HepG2 (cell line): ENCODE data around the gene DSTYK. TPM values are rescaled to one million over a fixed set of nuclear protein-coding genes. Genes with fewer than 3 reads are reported as not detected.

ENCODE experiments used
- ATAC-seq: fragments of 200-7000 bp; cut with Tn5 transposase; 3 replicates; pipeline ENCODE4 v1.9.1; 2020; ENCODE audit warnings: mild to moderate bottlenecking, moderate library complexity
- BruUV-seq: library from RNA; stranded (reverse); fragments of 400-500 nt; replicated peaks from 2 replicates; lab custom pipeline; 2021; lab: Mats Ljungman, UMichigan
- CTCF ChIA-PET: fragments of 300-600 bp; formaldehyde crosslinking; extraction: SDS; loops from one replicate; lab custom pipeline; 2021; ENCODE audit warnings: low total read pairs, inconsistent platforms, low intra/inter-chr PET ratio; lab: Yijun Ruan, JAX
- POLR2A ChIA-PET: fragments of 350-600 bp; sonication (Branson Sonifier 250); formaldehyde crosslinking; loops from one replicate; lab custom pipeline; 2020; ENCODE audit warnings: antibody characterized with exemption, inconsistent platforms; lab: Yijun Ruan, JAX
- DNase-seq: peaks from one replicate; pipeline ENCODE4 v3.0.0-alpha.2; 2015; ENCODE audit warnings: low spot score
- FAIRE-seq: peaks from 3 replicates; lab custom pipeline; 2011; peaks lifted over from hg19 to GRCh38; lab: Jason Lieb, UNC
- H2AFZ ChIP-seq: one replicate; pipeline ENCODE4 v1.6.1; 2011; ENCODE audit warnings: low read length, inconsistent platforms
- H3K27ac ChIP-seq: fragments of 300-600 bp; 3 replicates; pipeline ENCODE4 v1.8.0; 2011; ENCODE audit warnings: mixed run types, mild to moderate bottlenecking, mixed read lengths, low read length, inconsistent platforms; ENCODE audit not compliant: insufficient read depth; ENCODE audit errors: extremely low read length
- H3K27me3 ChIP-seq, 2 experiments: fragments of 200-600 bp in 1 of 2; 2 replicates in 1 of 2; 3 replicates in 1 of 2; pipeline versions ENCODE4 v1.6.0 to v1.8.0; 2011; ENCODE audit warnings: low read length in 2 of 2, mild to moderate bottlenecking in 2 of 2, moderate library complexity in 2 of 2, inconsistent platforms in 1 of 2; ENCODE audit not compliant: insufficient read depth in 2 of 2, control insufficient read depth in 1 of 2
- H3K36me3 ChIP-seq, 2 experiments: fragments of 200-600 bp in 1 of 2; replicated peaks in 1 of 2; 2 replicates in 1 of 2; 3 replicates in 1 of 2; pipeline versions ENCODE4 v1.5.1 to v1.8.0; 2011; ENCODE audit warnings: low read length in 2 of 2, inconsistent platforms in 1 of 2; ENCODE audit not compliant: insufficient read depth in 2 of 2, control insufficient read depth in 1 of 2
- H3K4me1 ChIP-seq: 2 replicates; pipeline ENCODE4 v1.5.1; 2012; ENCODE audit warnings: low read length, inconsistent platforms; ENCODE audit not compliant: insufficient read depth
- H3K4me2 ChIP-seq: 2 replicates; pipeline ENCODE4 v1.6.0; 2011; ENCODE audit warnings: low read depth, low read length, inconsistent platforms
- H3K4me3 ChIP-seq, 3 experiments: fragments of 200-600 bp in 1 of 3; sonication (generic), shearing (Covaris generic) in 1 of 3; replicated peaks in 1 of 3; 2 replicates each; pipeline ENCODE4 v1.5.1; 2011 to 2016; ENCODE audit warnings: low read length in 3 of 3, inconsistent platforms in 2 of 3, low read depth in 2 of 3, mild to moderate bottlenecking in 2 of 3, control low read depth in 1 of 3, mixed read lengths in 1 of 3; ENCODE audit not compliant: insufficient read depth in 1 of 3
- H3K79me2 ChIP-seq: one replicate; pipeline ENCODE4 v1.6.1; 2011; ENCODE audit warnings: low read length, inconsistent platforms; ENCODE audit not compliant: insufficient read depth
- H3K9ac ChIP-seq: 2 replicates; pipeline ENCODE4 v1.6.0; 2011; ENCODE audit warnings: mild to moderate bottlenecking, low read depth, low read length, inconsistent platforms; ENCODE audit not compliant: insufficient read depth
- H3K9me3 ChIP-seq: 2 replicates; pipeline ENCODE4 v1.5.1; 2012; ENCODE audit warnings: mild to moderate bottlenecking, low read length
- H4K20me1 ChIP-seq: 2 replicates; pipeline ENCODE4 v1.6.0; 2011; ENCODE audit warnings: inconsistent platforms, mild to moderate bottlenecking, low read length, moderate library complexity; ENCODE audit not compliant: insufficient read depth
- KDM2A ChIP-seq: sonication (generic); formaldehyde crosslinking; IDR thresholded peaks from 2 replicates; pipeline ENCODE4 v1.4.0; 2020; ENCODE audit warnings: low read depth, missing genetic modification reagents, borderline replicate concordance
- MATR3 ChIP-seq: sonication (generic); formaldehyde crosslinking; IDR thresholded peaks from 2 replicates; pipeline ENCODE4 v1.4.0; 2020; ENCODE audit warnings: missing genetic modification reagents
- MTA3 ChIP-seq: sonication (generic); formaldehyde crosslinking; IDR thresholded peaks from 2 replicates; pipeline ENCODE4 v1.4.0; 2020; ENCODE audit warnings: missing genetic modification reagents
- SIX4 ChIP-seq: sonication (generic); formaldehyde crosslinking; IDR thresholded peaks from 2 replicates; pipeline ENCODE4 v1.4.0; 2020; ENCODE audit warnings: missing genetic modification reagents
- SKI ChIP-seq: fragments of 450-650 bp; IDR thresholded peaks from one replicate; pipeline ENCODE4 v1.6.1; 2018; ENCODE audit warnings: mild to moderate bottlenecking; ENCODE audit not compliant: partially characterized antibody
- SRY ChIP-seq: sonication (generic); formaldehyde crosslinking; IDR thresholded peaks from 2 replicates; pipeline ENCODE4 v1.8.0; 2022; ENCODE audit warnings: mild to moderate bottlenecking, missing genetic modification reagents
- STAT6 ChIP-seq: sonication (generic); formaldehyde crosslinking; IDR thresholded peaks from 2 replicates; pipeline ENCODE4 v1.4.0; 2020; ENCODE audit warnings: missing genetic modification reagents, mild to moderate bottlenecking, borderline replicate concordance
- ZNF687 ChIP-seq: sonication (generic); formaldehyde crosslinking; IDR thresholded peaks from 2 replicates; pipeline ENCODE4 v1.5.1; 2020; ENCODE audit warnings: mild to moderate bottlenecking, missing genetic modification reagents, moderate library complexity
- WGBS: methylation state at CpG from one replicate; pipeline ENCODE4 v1.1.6; 2017; ENCODE audit warnings: low lambda C conversion rate; 5-methylcytosine and 5-hydroxymethylcytosine counted together
- in situ Hi-C: cut with HindIII; loops from 2 replicates; pipeline ENCODE4 v1.10.0; 2017; ENCODE audit warnings: low pct_unique_long_range_greater_than_20kb; ENCODE audit not compliant: extremely low pct_ligation_motif_present
- intact Hi-C: fragments of 100-400 bp; cut with micrococcal nuclease; formaldehyde crosslinking; loops from one replicate; pipeline ENCODE4 v1.10.0; 2022; ENCODE audit not compliant: unreplicated experiment
- polyA plus RNA-seq, 8 experiments: library from polyadenylated mRNA; depleted of rRNA in 3 of 8; stranded (reverse) in 7 of 8; unstranded in 1 of 8; fragments of >200 nt; fragmentation: Illumina TruSeq in 4 of 8; extraction: Trizol in 4 of 8; gene quantifications; 2 replicates each; pipeline versions ENCODE4 v1.2.1 to v1.2.3, GENCODE V29; 2011 to 2016; ENCODE audit warnings: low read depth in 4 of 8, missing spikeins in 1 of 8, mixed read lengths in 1 of 8; ENCODE audit not compliant: insufficient read depth in 1 of 8
- total RNA-seq, 5 experiments: library from RNA; depleted of rRNA; stranded (reverse); fragments of >200 nt; fragmentation: Illumina TruSeq; extraction: Trizol; gene quantifications; 2 replicates each; pipeline ENCODE4 v1.2.3, GENCODE V29; 2016; ENCODE audit warnings: low read depth in 1 of 5
- TF ChIP-seq, protein P1 (sequence below): sonication (generic); formaldehyde crosslinking; IDR thresholded peaks from 2 replicates; pipeline ENCODE4 v1.4.0; 2020; ENCODE audit warnings: missing genetic modification reagents
- TF ChIP-seq, protein P2 (sequence below): sonication (generic); formaldehyde crosslinking; IDR thresholded peaks from 2 replicates; pipeline ENCODE4 v1.8.1; 2023; ENCODE audit warnings: mild to moderate bottlenecking, inconsistent platforms, moderate library complexity, missing genetic modification reagents, borderline replicate concordance
- TF ChIP-seq, protein P3 (sequence below): sonication (generic); formaldehyde crosslinking; IDR thresholded peaks from 2 replicates; pipeline ENCODE4 v1.4.0; 2020; ENCODE audit warnings: mild to moderate bottlenecking, missing genetic modification reagents

DSTYK gene
- total and polyA plus RNA-seq, 2 of the 13 experiments (the other 11 are each of a cell fraction or from before 2014, with no cell fraction given): 2.6 to 4.8 TPM

DNA sequence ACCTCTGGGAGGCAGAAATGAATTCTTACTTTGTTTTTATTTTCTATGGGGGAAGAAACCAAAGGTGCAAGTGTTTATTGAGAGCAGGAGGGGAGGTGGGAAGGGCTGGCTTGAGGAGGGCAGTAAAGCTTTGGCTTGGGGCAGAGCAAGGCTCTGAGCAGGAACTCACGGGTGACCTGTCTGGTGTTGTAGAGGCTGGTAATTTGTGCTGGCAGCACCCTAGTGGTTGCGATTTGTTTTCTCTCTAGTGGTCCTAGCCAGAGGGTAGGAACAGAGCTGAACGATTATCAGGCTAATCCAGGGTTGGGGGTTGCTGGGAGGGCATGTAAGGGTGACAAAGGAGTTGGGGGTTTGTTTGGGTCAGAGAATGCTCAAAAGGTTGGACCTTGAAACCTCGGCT, 32.9 kb upstream of the DSTYK start:
- Histone ChIP-seq H3K9ac (no peak overlapping the region), H3K4me1 (peaks cover 6% of the 10 kb centered on the region), H3K79me2 (no peaks in the 10 kb centered on the region), H3K27me3 (peaks cover 4 to 65% of the 10 kb centered on the region in 2 experiments), H3K4me3 (no peak overlapping the region), H4K20me1 (no peaks in the 10 kb centered on the region), H3K36me3 (no peaks in the 10 kb centered on the region), H3K27ac (no peak overlapping the region), H3K4me2 (no peak overlapping the region), H2AFZ (no peak overlapping the region), H3K9me3 (no peaks in the 10 kb centered on the region)
- POLR2A ChIA-PET: no interaction called here
- FAIRE-seq (no peak), DNase-seq (no peak), ATAC-seq (peak; percentile 56; the same call in 2 of the 3 replicates)
- intact Hi-C loops (no loop called here), in situ Hi-C loops (no loop called here)
- WGBS: 1% methylated on average over 4 of the region's 4 CpGs
- TF ChIP-seq, protein P1, sequence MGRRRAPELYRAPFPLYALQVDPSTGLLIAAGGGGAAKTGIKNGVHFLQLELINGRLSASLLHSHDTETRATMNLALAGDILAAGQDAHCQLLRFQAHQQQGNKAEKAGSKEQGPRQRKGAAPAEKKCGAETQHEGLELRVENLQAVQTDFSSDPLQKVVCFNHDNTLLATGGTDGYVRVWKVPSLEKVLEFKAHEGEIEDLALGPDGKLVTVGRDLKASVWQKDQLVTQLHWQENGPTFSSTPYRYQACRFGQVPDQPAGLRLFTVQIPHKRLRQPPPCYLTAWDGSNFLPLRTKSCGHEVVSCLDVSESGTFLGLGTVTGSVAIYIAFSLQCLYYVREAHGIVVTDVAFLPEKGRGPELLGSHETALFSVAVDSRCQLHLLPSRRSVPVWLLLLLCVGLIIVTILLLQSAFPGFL (CRISPR knock-in tag): no peak
- TF ChIP-seq ZNF687 (CRISPR knock-in tag) (no peak), MATR3 (no peak), SRY (CRISPR knock-in tag) (no peak), MTA3 (CRISPR knock-in tag) (no peak), SKI (no peak), KDM2A (CRISPR knock-in tag) (no peak), SIX4 (CRISPR knock-in tag) (no peak), STAT6 (CRISPR knock-in tag) (no peak)
- TF ChIP-seq, protein P2, sequence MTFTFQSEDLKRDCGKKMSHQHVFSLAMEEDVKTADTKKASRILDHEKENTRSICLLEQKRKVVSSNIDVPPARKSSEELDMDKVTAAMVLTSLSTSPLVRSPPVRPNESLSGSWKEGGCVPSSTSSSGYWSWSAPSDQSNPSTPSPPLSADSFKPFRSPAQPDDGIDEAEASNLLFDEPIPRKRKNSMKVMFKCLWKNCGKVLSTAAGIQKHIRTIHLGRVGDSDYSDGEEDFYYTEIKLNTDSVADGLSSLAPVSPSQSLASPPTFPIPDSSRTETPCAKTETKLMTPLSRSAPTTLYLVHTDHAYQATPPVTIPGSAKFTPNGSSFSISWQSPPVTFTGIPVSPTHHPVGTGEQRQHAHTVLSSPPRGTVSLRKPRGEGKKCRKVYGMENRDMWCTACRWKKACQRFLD (CRISPR knock-in tag): no peak
- TF ChIP-seq, protein P3, sequence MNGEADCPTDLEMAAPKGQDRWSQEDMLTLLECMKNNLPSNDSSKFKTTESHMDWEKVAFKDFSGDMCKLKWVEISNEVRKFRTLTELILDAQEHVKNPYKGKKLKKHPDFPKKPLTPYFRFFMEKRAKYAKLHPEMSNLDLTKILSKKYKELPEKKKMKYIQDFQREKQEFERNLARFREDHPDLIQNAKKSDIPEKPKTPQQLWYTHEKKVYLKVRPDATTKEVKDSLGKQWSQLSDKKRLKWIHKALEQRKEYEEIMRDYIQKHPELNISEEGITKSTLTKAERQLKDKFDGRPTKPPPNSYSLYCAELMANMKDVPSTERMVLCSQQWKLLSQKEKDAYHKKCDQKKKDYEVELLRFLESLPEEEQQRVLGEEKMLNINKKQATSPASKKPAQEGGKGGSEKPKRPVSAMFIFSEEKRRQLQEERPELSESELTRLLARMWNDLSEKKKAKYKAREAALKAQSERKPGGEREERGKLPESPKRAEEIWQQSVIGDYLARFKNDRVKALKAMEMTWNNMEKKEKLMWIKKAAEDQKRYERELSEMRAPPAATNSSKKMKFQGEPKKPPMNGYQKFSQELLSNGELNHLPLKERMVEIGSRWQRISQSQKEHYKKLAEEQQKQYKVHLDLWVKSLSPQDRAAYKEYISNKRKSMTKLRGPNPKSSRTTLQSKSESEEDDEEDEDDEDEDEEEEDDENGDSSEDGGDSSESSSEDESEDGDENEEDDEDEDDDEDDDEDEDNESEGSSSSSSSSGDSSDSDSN (CRISPR knock-in tag): no peak
- BruUV-seq: no TSS peak
- CTCF ChIA-PET: no interaction called here
